Stimulated activated CD8-positive, alpha-beta memory T cell treated with anti-CD3 and anti-CD28 coated beads, Interleukin-4, amount 100 ng/mL, for 1 hour (primary cell): ENCODE data around the gene PARP4.
"Not testable (repeated sequence)": the region's sequence is repeated elsewhere in the genome, so short reads cannot be mapped to it uniquely, and the experiment has no call there.

ENCODE experiments used
- DNase-seq, 2 donors: peaks; one replicate each; pipeline ENCODE4 v3.0.0-alpha.2; 2020; ENCODE audit warnings: low read depth in 2 of 2, low spot score in 1 of 2

Gene PARP4

DNA sequence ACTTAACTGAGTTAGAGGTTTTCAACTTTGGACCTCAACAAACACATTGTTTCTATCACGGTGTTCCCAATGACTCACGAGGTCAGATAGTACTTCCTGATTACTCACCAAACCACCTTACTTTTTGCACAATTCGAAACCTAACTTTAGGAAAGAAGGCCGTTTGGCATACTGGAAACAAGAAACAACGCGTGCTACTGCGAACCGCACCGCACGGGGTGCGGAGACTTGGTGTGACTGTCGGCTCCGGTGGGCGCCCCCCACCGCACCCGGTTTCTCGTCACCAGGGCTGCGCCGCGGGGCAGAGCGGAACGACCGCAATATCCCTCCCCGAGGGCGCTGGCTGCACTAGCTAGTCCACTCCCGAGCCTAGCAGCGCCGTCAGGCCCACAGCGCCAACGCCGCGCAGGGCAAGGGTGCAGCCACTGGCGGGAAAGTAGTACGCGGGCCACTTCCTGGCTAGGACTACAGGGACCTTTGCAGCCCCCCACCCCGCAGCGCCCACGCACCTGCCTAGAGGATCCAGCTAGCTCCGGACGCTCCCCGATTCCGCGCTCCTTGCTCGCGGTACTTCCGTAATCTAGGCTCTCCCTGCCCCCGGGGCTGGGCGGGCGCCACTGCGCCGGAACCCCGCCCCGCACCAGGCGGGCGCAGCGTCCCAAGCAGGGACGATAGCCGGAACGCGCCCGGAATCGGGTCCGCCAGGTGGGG lies at the start of gene PARP4:
Gene PARP4, minus strand, starts transcription at position 582 of the 711 bp plus-strand sequence. CDS start 9,002 bp downstream, outside the sequence.
- peak; percentile 17 to 33 for DNase-seq

DNA sequence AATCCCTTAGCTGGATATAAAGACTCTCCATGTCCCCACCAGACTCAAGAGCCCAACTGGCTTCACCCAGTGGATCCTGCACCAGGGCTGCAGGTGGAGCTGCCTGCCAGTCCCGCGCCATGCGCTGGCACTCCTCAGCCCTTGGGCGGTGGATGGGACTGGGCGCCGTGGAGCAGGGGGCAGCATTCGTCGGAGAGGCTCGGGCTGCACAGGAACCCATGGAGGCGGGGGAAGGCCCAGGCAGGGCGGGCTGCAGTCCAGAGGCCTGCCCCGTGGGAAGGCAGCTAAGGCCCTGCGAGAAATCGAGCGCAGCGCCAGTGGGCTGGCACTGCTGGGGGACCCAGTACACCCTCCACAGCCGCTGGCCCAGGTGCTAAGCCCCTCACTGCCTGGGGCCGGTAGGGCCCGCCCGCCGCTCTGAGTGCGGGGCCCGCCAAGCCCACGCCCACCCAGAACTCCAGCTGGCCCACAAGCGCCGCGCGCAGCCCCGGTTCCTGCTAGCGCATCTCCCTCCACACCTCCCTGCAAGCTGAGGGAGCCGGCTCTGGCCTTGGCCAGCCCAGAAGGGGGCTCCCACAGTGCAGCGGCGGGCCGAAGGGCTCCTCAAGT lies 48.1 kb upstream of the PARP4 start:
- not testable (repeated sequence) for DNase-seq

DNA sequence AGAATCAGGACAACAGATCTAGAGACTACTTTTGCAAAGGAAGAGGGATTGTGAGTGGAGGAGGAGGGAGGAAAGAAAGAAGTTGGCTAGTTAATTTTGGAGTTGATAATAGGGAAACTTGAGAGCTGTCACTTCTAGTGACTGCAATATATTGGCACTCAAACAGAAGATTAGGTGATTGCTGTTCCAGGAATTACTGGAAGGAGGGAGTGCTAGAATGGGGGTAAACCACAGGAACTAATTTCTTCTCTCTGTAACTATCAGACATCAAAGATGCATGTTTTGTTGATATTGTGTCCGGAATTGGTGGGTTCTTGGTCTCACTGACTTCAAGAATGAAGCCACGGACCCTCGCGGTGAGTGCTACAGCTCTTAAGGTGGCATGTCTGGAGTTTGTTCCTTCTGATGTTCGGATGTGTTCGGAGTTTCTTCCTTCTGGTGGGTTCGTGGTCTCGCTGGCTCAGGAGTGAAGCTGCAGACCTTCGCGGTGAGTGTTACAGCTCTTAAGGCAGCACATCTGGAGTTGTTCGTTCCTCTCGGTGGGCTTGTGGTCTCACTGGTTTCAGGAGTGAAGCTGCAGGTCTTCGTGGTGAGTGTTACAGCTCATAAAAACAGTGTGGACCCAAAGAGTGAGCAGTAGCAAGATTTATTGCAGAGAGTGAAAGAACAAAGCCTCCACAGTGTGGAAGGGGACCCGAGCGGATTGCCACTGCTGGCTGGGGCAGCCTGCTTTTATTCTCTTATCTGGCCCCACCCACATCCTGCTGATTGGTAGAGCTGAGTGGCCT lies 47.0 kb upstream of the PARP4 start:
- DNase-seq: not testable (repeated sequence)

DNA sequence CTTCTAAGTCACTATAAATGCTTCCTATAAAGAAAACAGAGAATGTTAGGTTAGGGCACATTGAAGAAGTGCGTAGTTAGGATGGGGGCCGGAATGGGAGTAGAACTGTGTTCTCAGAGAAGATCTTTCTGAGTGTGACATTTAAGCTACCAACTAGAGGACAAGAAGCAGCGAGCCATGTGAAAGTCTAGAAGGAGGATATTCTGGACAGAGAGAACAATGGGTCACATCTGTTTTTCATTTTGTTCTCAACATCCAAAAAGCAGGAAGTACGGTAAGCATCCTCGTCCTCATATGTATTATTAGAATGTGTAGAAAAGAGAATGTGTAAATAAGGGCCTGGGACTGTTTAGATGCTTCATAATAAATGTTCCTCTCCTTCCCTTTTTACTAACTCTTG lies 44.5 kb upstream of the PARP4 start:
- no peak for DNase-seq

DNA sequence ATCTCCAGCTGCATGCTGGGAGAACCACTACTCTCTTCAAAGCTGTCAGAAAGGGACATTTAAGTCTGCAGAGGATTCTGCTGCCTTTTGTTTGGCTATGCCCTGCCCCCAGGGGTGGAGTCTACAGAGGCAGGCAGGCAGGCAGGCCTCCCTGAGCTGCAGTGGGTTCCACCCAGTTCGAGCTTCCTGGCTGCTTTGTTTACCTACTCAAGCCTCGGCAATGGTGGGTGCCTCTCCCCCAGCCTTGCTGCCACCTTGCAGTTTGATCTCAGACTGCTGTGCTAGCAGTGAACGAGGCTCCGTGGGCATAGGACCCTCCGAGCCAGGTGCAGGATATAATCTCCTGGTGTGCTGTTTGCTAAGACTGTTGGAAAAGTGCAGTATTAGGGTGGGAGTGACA lies 41.3 kb upstream of the PARP4 start:
- DNase-seq: not testable (repeated sequence)

DNA sequence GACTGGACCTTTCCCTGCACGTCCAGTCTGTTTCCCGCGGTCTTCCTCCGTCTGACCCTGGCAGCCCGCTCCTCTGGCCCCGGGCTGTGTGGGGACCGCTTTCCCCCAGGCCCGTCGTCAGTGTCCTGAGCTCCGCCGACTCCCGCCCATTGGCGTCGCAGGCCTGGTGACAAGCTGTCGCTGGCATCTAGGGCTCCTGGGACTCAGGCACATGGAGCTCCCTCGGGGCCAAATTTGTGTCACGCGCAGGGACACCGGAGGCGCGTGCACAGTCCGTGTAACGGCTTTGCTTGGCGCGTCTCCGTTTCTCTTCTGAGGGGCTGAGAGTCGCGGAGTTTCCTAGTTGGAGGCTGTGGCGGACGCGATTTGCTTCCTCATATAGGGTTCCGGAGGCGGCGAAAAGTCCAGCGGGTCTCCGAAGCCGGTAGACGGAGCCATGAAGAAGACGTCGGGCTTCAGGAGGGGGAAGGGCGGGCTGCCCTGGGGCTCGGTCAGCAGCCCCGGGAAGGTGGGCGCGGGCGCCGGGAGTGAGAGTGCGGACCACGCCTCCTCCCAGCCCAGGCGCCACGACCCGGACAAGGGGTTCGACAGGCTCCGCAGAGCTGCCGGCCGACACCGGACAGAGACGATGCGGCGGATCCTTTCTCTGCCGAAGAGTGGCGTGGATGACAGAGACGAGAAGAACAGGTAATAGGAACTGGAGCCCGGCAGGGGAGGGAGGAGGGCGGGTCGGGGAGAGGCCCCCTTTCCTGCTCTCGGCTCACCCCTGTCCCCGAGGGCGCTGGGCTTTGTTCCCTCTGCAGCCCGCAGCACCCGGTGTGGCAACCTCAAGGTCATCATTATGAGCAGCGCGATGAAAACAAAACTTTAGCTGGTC lies 29.1 kb upstream of the PARP4 start:
- not testable (repeated sequence) for DNase-seq

DNA sequence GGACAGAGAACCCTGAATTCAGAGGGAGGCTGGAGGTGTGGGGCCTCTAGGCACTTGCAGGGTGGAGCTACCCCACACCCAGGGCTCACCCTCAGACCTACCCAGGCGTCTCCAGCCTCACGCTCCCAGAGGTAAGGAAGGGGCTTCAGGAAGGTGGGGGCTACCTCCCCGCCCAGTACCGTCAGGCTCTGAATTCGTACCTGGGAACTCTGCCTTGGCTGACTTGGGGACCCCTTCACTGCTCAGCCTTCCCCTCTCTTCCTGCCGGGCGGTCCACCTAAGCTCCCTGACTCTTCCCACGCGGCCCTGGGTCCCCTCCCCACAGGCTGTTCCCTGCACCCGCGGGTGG lies 28.5 kb upstream of the PARP4 start:
- no peak for DNase-seq

DNA sequence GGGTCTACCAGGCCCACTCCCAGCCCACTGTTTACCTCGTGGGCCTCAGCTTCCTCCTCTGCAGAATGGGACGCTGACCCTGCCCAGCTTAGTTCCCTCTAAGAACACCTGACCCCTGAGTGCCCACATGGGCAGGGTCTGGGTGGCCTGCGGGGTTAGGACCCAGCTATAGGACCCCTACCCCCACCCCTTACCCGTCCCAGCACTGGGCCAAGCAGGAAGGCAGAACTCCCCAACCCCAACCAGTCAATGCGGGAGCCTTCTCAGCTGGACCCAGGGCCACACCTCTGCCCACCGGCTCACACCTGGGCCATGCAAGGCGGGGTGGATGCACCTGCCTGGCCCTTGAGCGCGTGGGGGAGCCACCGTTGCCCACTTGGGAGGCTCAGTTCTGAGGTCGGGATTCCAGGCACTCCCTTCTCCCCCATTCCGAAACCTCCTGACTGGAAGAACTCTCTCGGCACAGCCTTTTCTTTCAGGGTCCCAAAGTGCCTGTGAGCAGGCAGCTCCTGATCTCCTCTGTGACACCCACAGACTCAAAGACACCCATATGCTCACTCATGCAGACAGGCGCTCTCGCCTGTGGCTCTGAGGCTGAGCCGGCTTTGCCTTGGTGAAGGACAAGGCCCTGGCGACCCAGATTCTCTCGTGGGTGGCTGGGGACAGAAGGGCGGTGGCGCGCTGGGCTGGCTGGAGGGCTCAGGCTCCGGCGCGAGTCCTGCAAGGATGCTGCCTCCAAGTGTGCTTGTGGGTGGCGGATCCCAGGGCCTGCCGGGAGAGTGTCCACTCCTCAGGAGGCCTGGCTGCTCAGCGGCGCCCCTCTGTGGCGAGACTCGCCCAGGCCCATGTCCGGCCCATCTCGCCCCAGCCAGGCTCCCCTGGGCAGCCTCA lies 27.9 kb upstream of the PARP4 start:
- DNase-seq: no peak

DNA sequence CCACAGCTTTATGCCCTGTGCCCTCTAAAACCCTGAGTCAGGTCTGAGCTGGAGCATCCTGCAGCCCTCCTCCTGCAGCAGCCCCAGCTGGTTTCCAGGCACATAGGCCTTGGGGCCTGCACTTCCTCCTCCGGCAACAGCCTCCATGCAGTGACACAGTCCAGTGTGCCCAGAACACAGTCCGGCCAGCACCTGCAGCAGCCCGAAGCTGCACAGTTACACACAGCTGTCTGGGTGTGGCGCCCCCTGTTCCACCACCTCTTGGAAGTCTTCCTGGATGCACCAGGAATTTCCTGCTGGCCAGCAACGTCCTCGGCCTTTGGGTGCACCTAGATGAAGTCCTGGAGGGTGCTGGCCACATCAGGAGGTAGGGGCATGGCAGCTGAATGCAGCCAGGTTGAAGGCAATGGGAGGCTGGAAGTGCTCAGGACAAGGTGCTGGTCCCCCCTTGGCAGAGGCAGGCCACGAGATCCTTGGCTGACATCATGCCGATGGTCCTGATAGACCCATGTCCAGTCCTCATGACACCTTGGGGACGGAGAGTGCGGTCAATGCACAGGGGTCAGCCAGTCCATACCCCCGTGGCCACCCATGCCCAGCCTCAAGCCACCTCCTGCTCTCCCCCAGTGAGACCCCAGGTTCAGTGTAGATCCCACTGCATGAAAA lies 27.1 kb upstream of the PARP4 start:
- no peak for DNase-seq

DNA sequence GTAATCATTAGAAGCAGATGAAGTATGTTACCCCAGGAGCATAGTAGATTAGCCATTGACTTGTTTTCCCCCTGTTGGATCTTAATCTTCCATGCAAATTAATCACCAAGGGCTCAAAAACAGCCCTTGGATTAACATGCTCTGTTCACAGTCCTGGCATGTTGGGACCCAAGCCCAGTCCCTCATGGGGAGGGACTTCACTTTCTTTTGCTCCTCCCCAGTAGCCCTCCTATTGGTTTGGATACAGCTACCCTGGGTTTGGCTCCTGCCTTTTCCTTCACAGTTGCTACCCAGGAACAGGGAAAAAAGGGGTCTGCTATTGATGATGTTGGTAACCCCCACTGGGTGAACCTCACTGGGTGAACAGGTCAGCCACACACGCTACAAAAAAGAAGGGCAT lies 16.9 kb upstream of the PARP4 start:
- no peak for DNase-seq

DNA sequence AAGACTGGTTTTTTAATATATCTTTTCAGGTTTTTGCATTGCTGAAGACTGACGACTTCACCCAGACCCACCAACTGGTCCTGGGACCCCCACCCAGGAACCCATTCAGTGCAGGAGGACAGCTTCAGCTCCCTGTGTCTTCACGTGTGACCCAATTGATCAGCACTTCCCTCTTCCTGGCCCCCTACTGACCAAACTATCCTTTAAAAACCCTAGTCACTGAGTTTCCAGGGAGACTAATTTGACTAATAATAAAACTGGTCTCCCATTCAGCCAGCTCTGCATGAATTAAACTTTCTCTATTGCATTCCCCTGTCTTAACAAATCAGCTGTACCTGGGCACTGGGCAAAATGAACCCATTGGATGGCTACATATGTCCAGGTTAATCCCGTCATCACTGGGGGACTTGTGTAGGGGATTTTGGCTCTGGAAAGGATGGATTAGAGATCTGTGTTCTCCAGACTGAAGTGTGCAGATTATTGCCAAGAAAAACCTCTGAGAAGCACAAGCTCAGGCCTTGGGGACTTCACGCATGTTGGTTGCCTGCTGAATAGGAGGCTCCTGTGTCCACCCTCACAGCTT lies 16.3 kb upstream of the PARP4 start:
- DNase-seq: no peak

DNA sequence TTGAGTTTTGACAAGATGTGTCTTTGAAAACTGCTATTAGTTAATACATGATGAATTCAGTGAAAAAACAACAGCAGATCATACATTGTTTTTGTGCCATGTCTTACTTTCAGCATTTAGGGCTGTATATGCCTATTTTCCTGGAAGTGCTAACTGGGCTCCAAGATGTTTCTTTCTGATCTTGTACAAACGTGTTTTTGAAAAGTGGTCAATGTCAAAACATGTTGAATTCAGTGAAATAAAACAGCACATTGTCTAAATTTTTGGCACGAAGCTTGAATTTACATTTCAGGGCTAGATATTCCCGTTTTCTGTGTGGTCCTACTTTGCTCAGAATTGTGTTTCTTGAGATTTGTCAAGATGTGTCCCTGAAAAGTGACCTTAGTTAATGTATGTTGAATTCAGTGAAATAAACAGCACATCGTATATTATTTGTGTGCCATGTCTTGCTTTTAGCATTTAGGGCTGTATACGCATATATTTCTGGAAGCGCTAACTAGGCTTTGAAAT lies 14.7 kb upstream of the PARP4 start:
- no peak for DNase-seq

DNA sequence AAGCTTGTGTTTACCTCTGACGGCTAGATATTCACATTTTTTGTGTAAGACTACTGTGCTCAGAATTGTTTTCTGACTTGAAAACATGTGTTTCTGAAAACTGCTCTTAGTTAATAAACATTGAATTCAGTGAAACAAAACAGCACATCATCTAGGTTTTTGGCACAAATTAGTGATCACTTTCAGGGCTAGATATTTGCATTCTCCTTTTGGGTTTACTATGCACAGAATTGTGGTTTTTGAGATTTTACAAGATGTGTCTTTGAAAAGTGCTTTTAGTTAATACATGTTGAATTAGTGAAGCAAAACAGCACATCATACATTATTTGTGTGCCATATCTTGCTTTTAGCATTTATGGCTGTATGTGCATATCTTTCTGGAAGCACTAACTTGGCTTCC lies 8.2 kb upstream of the PARP4 start:
- DNase-seq: no peak

DNA sequence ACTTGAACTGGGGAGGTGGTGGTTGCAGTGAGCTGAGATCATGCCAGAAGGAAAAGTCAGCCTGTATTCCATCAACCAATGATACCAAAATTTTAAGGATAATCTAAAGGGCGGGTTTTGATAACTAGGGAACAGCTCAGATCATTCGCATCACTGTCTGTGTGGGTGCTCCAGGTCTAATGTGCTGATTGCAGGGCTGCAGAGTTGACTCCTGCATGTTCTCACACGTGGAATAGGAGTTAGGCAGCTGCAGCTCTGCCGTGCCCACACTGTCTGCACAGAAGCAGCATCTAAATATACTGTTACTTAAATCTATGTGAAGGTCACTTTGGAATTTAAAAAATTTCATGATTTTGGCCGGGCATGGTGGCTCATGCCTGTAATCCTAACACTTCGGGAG lies 4.3 kb upstream of the PARP4 start:
- DNase-seq: no peak

DNA sequence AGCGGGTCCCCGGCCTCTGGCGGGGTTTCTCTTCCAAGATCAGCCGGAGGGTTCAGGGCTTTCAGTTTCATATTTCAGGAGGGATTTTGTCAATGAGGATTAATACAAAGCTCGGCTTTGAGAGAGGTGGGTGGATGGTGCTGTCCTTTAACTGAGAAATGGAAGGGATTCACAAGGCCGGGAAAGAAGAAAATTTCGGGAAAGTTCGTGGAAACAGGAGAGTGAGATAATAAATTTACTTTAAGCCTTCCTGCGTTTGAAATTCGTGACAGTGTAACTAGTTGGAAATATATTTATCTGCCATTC lies 283 bp upstream of the PARP4 start:
- no peak for DNase-seq

DNA sequence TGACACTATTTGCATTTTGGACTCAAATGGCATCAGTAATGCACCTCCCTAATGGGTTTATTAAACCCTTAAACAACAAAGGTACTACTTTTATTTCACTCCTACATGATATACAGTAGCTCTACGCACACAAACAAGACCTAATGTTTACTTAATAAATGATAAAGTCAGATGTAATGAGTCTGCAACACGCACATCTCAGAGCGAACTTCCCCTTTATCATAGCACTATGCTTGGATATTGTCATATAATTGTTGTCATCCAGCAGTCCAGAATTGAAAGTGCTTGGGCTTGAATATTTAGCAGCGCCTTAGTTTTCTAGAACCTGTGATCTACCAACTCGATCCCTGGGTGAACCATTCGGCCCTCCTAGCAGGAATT lies 772 bp downstream of the PARP4 start:
- DNase-seq: no peak

DNA sequence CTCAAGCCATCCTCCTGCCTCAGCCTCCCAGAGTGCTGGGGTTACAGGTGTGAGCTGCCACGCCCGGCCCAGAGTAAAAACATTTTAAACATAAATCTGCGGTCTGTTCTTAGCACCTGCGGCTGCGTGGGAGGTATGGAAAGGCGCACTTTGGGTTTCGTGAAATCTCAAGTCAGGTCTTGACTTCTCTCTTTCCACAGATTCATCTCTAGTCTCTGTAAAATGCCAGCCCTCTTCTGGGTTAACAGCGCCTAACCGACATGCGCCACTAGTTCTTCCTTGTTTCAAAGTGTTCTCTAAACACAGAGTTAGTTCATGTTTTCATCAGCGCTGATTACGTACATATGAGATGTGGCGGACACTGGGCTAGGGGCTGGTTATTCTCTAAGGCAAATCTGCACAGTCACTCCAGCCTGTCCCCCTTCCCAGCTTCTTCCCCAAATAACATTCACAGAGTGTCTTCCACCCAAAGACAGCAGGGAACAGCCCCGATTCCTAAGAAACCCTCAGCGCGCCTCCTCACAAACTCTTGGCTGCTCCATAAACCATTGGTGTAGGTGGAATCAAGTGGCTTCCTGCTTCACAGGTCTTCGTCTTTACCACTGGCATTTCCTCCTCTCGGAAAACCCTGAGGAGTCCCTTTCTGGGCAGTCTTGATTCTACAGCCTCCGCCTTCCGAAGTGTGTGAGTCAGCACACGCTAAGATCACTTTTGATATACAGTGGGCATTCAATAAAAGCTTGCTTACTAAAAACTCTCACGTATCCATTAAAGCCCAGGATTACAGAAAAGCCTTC lies 1.4 kb downstream of the PARP4 start:
- peak; percentile 9 to 27 for DNase-seq

DNA sequence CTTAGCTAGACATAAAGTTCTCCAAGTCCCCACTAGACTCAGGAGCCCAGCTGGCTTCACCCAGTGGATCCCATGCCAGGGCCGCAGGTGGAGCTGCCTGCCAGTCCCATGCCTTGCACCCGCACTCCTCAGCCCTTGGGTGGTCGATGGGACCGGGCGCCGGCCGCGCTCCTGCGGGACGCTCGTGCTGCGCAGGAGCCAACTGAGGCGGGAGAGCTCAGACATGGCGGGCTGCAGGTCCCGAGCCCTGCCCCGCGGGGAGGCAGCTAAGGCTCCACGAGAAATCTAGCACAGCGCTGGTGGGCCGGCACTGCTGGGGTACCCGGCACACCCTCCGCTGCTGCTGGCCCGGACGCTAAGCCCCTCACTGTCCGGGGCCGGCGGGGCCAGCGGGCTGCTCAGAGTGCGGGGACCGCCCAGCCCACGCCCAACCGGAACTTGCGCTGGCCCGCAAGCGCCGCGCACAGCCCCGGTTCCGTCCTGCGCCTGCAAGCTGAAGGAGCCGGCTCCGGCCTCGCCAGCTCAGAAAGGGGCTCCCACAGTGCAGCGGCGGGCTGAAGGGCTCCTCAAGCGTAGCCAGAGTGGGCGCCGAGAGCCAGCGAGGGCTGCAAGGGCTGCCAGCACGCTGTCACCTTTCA lies 5.8 kb downstream of the PARP4 start:
- no peak for DNase-seq
